Left ventricle myocardium inferior (tissue), 1 donor: ENCODE results near the gene IGF2R. TPM values are rescaled to one million over a fixed set of nuclear protein-coding genes. Genes with fewer than 3 reads are reported as not detected.
"Not testable (repeated sequence)": the region's sequence is repeated elsewhere in the genome, so short reads cannot be mapped to it uniquely, and the experiment has no call there.

Source experiments
- DNase-seq: peaks from one replicate; pipeline ENCODE4 v3.0.0-alpha.2; 2020
- H3K27ac ChIP-seq: fragments of 200-600 bp; replicated peaks from 2 replicates; pipeline ENCODE4 v1.8.0; 2021
- H3K27me3 ChIP-seq: fragments of 200-600 bp; 2 replicates; pipeline ENCODE4 v1.8.0; 2021; ENCODE audit warnings: low read depth
- H3K36me3 ChIP-seq: fragments of 200-600 bp; 2 replicates; pipeline ENCODE4 v1.8.0; 2021
- H3K4me1 ChIP-seq: fragments of 200-600 bp; 2 replicates; pipeline ENCODE4 v1.8.0; 2021
- H3K4me3 ChIP-seq: fragments of 200-600 bp; 2 replicates; pipeline ENCODE4 v1.8.0; 2021; ENCODE audit warnings: mild to moderate bottlenecking, moderate library complexity
- H3K9me3 ChIP-seq: fragments of 200-600 bp; replicated peaks from 2 replicates; pipeline ENCODE4 v1.8.0; 2021
- intact Hi-C: fragments of 100-400 bp; cut with micrococcal nuclease; formaldehyde crosslinking; loops from one replicate; pipeline ENCODE4 v1.11.0; 2022
- total RNA-seq: library from RNA; stranded (reverse); fragmentation: NEBNext Ultra II Directional; extraction: Animal tissue kit (Norgen Biotek cat#: 25700); gene quantifications from one replicate; pipeline ENCODE4 v1.2.1, GENCODE V29; 2021
- TF ChIP-seq, protein P1 (sequence below): fragments of 200-600 bp; IDR thresholded peaks from 2 replicates; pipeline ENCODE4 v1.8.0; 2021; ENCODE audit warnings: antibody characterized with exemption, mild to moderate bottlenecking, borderline replicate concordance
- donor health status: DM: no; HTN: yes; CAD: no; lungs with severe emphysema.

Gene IGF2R
- total RNA-seq, 1 donor from 2014 or later = 66.8 TPM

DNA sequence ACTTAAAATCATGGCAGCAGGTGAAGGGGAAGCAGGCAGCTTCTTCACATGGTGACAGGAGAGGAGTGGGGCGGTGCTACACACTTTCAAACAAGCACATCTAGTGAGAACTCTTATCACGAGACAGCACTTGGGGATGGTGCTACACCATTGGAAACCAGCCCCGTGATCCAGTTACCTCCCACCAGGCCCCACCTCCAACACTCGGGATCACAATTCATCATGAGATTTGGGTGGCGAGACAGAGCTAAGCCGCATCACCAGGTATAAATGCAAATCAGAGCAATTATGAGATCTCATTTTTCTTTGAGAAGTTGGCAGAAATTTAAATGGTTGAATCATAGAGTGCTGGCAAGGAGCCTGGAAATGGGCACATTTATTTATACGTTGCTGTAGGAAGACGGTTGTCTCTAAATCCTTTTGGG is 31.4 kb downstream of the IGF2R start:
- Histone ChIP-seq H3K36me3 (peaks cover 9% of the 10 kb centered on the region), H3K4me3 (no peak overlapping the region), H3K9me3 (peaks cover 5% of the 10 kb centered on the region), H3K4me1 (peaks cover 32% of the 10 kb centered on the region), H3K27ac (no peak overlapping the region), H3K27me3 (no peaks in the 10 kb centered on the region)
- TF ChIP-seq, protein P1, sequence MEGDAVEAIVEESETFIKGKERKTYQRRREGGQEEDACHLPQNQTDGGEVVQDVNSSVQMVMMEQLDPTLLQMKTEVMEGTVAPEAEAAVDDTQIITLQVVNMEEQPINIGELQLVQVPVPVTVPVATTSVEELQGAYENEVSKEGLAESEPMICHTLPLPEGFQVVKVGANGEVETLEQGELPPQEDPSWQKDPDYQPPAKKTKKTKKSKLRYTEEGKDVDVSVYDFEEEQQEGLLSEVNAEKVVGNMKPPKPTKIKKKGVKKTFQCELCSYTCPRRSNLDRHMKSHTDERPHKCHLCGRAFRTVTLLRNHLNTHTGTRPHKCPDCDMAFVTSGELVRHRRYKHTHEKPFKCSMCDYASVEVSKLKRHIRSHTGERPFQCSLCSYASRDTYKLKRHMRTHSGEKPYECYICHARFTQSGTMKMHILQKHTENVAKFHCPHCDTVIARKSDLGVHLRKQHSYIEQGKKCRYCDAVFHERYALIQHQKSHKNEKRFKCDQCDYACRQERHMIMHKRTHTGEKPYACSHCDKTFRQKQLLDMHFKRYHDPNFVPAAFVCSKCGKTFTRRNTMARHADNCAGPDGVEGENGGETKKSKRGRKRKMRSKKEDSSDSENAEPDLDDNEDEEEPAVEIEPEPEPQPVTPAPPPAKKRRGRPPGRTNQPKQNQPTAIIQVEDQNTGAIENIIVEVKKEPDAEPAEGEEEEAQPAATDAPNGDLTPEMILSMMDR = no peak
- no peak for DNase-seq
- intact Hi-C loops = no loop called here

DNA sequence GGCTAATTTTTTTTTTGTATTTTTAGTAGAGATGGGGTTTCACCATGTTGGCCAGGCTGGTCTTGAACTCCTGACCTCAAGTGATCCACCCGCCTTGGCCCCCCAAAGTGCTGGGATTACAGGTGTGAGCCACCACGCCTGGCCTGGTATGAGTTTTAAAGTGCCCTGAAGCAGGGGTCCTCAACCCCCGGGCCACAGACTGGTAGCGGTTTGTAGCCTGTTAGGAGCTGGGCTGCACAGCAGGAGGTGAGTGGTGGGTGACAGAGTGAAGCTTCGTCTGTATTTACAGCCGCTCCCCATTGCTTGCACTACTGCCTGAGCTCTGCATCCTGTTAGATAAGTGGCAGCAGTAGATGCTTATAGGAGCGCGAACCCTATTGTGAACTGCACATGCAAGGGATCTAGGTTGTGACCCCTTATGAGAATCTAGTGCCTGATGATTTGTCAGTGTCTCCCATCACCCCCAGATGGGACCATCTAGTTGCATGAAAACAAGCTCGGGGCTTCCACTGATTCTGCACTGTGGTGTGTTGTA is 32.1 kb downstream of the IGF2R start:
- H3K27me3 ChIP-seq, H3K36me3 ChIP-seq, H3K27ac ChIP-seq, intact Hi-C loops, H3K4me3 ChIP-seq, DNase-seq, H3K9me3 ChIP-seq: not testable (repeated sequence)
- H3K4me1 ChIP-seq = peaks cover 32% of the 10 kb centered on the region

DNA sequence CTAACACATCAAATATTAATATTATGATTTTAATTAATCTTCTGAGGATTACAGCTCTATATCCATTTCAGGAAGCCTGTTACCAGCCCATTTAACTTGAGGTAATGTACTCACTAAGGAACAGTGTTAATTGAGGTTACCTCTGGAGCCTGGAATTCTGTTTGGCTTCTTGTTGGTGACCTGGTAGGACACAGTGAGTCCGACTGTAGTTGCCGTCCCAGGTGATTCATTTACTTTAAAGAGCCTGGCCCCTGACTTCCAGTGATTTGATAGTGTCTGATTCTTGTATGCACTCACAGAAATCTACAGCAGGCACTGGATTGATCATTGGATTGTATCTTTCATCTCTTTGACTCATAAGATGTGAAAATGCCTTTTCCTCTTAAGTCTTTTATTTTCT is 34.0 kb downstream of the IGF2R start:
- Histone ChIP-seq H3K27ac (no peak overlapping the region), H3K4me3 (no peak overlapping the region), H3K9me3 (no peaks in the 10 kb centered on the region), H3K27me3 (no peaks in the 10 kb centered on the region), H3K4me1 (peaks cover 38% of the 10 kb centered on the region), H3K36me3 (peaks cover 9% of the 10 kb centered on the region)
- no peak for DNase-seq
- TF ChIP-seq, protein P1 = no peak
- intact Hi-C loops = no loop called here

DNA sequence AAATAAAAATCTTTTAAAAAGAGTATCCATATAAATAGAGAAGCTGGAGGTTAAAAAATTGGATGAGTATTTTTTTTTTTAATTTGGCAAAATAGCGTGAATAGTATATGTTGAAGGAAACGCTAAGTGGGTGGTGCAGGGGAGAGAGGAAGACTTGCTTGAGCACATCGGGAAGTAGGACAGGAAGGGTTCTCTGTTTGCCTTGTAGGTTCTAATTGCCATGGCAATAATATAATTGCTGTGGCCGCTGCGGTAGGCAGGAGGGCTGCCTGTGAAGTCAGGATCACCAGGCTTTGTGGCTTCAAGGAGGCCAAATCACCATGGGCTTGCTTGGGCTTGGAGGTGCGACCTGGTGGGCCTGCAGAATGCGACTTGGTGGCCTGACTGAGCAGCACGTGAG is 35.1 kb downstream of the IGF2R start:
- Histone ChIP-seq H3K4me1 (peaks cover 48% of the 10 kb centered on the region), H3K36me3 (peaks cover 4% of the 10 kb centered on the region), H3K9me3 (no peaks in the 10 kb centered on the region), H3K4me3 (no peak overlapping the region), H3K27me3 (no peaks in the 10 kb centered on the region), H3K27ac (peak overlapping the region; percentile 6)
- intact Hi-C loops = no loop called here
- TF ChIP-seq, protein P1 = no peak
- DNase-seq = no peak

DNA sequence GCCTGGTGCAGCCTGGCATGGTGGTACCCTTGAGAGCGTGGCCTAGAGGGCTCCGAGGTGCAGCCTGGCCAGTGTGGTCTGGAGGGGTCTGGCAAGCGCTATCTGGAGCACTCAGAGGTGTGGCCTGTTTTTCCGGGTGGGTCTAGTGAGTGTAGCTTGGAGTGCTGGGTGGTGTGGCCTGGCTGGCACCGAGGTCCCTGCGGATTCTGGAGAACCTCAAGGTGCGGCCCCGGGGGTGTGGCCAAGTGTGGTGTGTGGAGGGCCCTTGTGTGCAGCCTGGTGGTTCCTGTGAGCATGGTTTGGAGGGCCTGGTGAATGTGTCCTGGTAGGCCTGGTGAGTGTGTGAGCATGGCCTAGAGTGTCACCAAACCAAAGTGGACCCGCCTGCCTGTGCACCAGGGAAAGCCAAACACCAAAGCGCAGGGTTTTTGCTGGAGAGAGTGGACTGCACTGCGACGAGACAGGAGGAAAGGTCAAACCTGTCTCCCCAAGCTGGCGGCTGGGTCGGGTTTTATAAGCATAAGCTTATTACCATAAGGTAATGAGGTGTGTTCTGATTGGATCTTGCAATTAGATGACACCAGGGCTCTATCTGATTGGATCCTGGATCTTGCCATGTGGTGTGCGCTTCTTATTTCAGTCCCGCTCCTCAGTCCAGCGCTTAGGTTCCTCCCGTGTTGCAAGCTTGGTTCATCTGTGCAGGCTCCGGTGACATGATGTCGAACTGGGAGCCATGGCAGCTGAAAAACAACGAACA is 35.7 kb downstream of the IGF2R start:
- H3K4me3 ChIP-seq = no peak overlapping the region
- no peak for DNase-seq
- TF ChIP-seq, protein P1 = no peak
- H3K27me3 ChIP-seq = no peaks in the 10 kb centered on the region
- H3K4me1 ChIP-seq = peaks cover 52% of the 10 kb centered on the region
- intact Hi-C loops = no loop called here
- H3K9me3 ChIP-seq = no peaks in the 10 kb centered on the region
- no peaks in the 10 kb centered on the region for H3K36me3 ChIP-seq
- H3K27ac ChIP-seq = peak overlapping the region; percentile 6

DNA sequence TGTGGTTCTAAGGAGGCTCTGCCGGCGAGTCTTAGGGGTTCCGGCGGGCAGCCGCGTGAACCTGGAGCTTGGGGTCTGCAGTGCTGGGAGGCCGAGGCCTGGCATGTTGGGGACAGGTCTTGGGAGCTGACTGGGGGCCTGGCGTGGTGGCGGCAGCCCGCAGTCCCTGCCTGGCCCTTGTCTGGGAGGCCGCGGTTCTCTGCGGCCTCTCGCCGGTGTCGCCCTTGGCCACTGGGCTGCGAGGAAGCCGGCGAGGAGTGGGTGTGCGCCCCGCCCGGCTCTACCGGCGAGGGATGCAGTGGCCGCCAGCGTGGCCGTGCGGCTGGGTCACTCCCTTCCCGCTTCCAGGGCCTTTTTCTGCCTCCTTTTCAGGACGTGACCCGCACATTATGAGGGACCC is 36.3 kb downstream of the IGF2R start:
- DNase-seq = no peak
- TF ChIP-seq, protein P1 = no peak
- H3K4me1 ChIP-seq = peaks cover 58% of the 10 kb centered on the region
- intact Hi-C loops = no loop called here
- no peak overlapping the region for H3K27ac ChIP-seq
- H3K9me3 ChIP-seq = no peaks in the 10 kb centered on the region
- no peaks in the 10 kb centered on the region for H3K36me3 ChIP-seq
- H3K4me3 ChIP-seq = no peak overlapping the region
- H3K27me3 ChIP-seq = no peaks in the 10 kb centered on the region
